HepG2 (cell line): ENCODE data around the gene XPNPEP2. TPM values are rescaled to one million over a fixed set of nuclear protein-coding genes. Genes with fewer than 3 reads are reported as not detected.
A peak's percentile ranks its signal among the peaks of the same experiment; 100 is the strongest.

Experiments
- ATAC-seq: fragments of 200-7000 bp; cut with Tn5 transposase; 3 replicates; pipeline ENCODE4 v1.9.1; 2020; ENCODE audit warnings: mild to moderate bottlenecking, moderate library complexity
- BruUV-seq: library from RNA; stranded (reverse); fragments of 400-500 nt; replicated peaks from 2 replicates; lab custom pipeline; 2021; lab: Mats Ljungman, UMichigan
- CTCF ChIA-PET: fragments of 300-600 bp; formaldehyde crosslinking; extraction: SDS; loops from one replicate; lab custom pipeline; 2021; ENCODE audit warnings: low total read pairs, inconsistent platforms, low intra/inter-chr PET ratio; lab: Yijun Ruan, JAX
- POLR2A ChIA-PET: fragments of 350-600 bp; sonication (Branson Sonifier 250); formaldehyde crosslinking; loops from one replicate; lab custom pipeline; 2020; ENCODE audit warnings: antibody characterized with exemption, inconsistent platforms; lab: Yijun Ruan, JAX
- DNase-seq: peaks from one replicate; pipeline ENCODE4 v3.0.0-alpha.2; 2015; ENCODE audit warnings: low spot score
- FAIRE-seq: peaks from 3 replicates; lab custom pipeline; 2011; peaks lifted over from hg19 to GRCh38; lab: Jason Lieb, UNC
- H2AFZ ChIP-seq: one replicate; pipeline ENCODE4 v1.6.1; 2011; ENCODE audit warnings: low read length, inconsistent platforms
- H3K27ac ChIP-seq: fragments of 300-600 bp; 3 replicates; pipeline ENCODE4 v1.8.0; 2011; ENCODE audit warnings: mixed run types, mild to moderate bottlenecking, mixed read lengths, low read length, inconsistent platforms; ENCODE audit not compliant: insufficient read depth; ENCODE audit errors: extremely low read length
- H3K27me3 ChIP-seq, 2 experiments: fragments of 200-600 bp in 1 of 2; 2 replicates in 1 of 2; 3 replicates in 1 of 2; pipeline versions ENCODE4 v1.6.0 to v1.8.0; 2011; ENCODE audit warnings: low read length in 2 of 2, mild to moderate bottlenecking in 2 of 2, moderate library complexity in 2 of 2, inconsistent platforms in 1 of 2; ENCODE audit not compliant: insufficient read depth in 2 of 2, control insufficient read depth in 1 of 2
- H3K36me3 ChIP-seq, 2 experiments: fragments of 200-600 bp in 1 of 2; replicated peaks in 1 of 2; 2 replicates in 1 of 2; 3 replicates in 1 of 2; pipeline versions ENCODE4 v1.5.1 to v1.8.0; 2011; ENCODE audit warnings: low read length in 2 of 2, inconsistent platforms in 1 of 2; ENCODE audit not compliant: insufficient read depth in 2 of 2, control insufficient read depth in 1 of 2
- H3K4me1 ChIP-seq: 2 replicates; pipeline ENCODE4 v1.5.1; 2012; ENCODE audit warnings: low read length, inconsistent platforms; ENCODE audit not compliant: insufficient read depth
- H3K4me2 ChIP-seq: 2 replicates; pipeline ENCODE4 v1.6.0; 2011; ENCODE audit warnings: low read depth, low read length, inconsistent platforms
- H3K4me3 ChIP-seq, 3 experiments: fragments of 200-600 bp in 1 of 3; sonication (generic), shearing (Covaris generic) in 1 of 3; replicated peaks in 1 of 3; 2 replicates each; pipeline ENCODE4 v1.5.1; 2011 to 2016; ENCODE audit warnings: low read length in 3 of 3, inconsistent platforms in 2 of 3, low read depth in 2 of 3, mild to moderate bottlenecking in 2 of 3, control low read depth in 1 of 3, mixed read lengths in 1 of 3; ENCODE audit not compliant: insufficient read depth in 1 of 3
- H3K79me2 ChIP-seq: one replicate; pipeline ENCODE4 v1.6.1; 2011; ENCODE audit warnings: low read length, inconsistent platforms; ENCODE audit not compliant: insufficient read depth
- H3K9ac ChIP-seq: 2 replicates; pipeline ENCODE4 v1.6.0; 2011; ENCODE audit warnings: mild to moderate bottlenecking, low read depth, low read length, inconsistent platforms; ENCODE audit not compliant: insufficient read depth
- H3K9me3 ChIP-seq: 2 replicates; pipeline ENCODE4 v1.5.1; 2012; ENCODE audit warnings: mild to moderate bottlenecking, low read length
- H4K20me1 ChIP-seq: 2 replicates; pipeline ENCODE4 v1.6.0; 2011; ENCODE audit warnings: inconsistent platforms, mild to moderate bottlenecking, low read length, moderate library complexity; ENCODE audit not compliant: insufficient read depth
- ARNT ChIP-seq: fragments of 450-650 bp; IDR thresholded peaks from 2 replicates; pipeline ENCODE4 v1.6.1; 2017
- GMEB1 ChIP-seq: sonication (generic); formaldehyde crosslinking; IDR thresholded peaks from 2 replicates; pipeline ENCODE4 v1.5.1; 2020; ENCODE audit warnings: missing genetic modification reagents, mild to moderate bottlenecking, borderline replicate concordance
- HNRNPLL ChIP-seq: fragments of 200-400 bp; formaldehyde crosslinking; IDR thresholded peaks from 2 replicates; pipeline ENCODE4 v1.6.1; 2017; ENCODE audit warnings: mild to moderate bottlenecking, low read depth, low read length; ENCODE audit not compliant: poor library complexity, severe bottlenecking
- MIER2 ChIP-seq: IDR thresholded peaks from 2 replicates; pipeline ENCODE4 v1.6.1; 2016; ENCODE audit warnings: missing biosample characterization, missing genetic modification reagents
- NR2C2 ChIP-seq: sonication (generic); formaldehyde crosslinking; IDR thresholded peaks from 2 replicates; pipeline ENCODE4 v1.4.0; 2020; ENCODE audit warnings: missing genetic modification reagents, mild to moderate bottlenecking, moderate library complexity, borderline replicate concordance
- PAF1 ChIP-seq: IDR thresholded peaks from 2 replicates; pipeline ENCODE4 v1.6.1; 2016; ENCODE audit warnings: missing genetic modification reagents, missing compliant biosample characterization
- RAD51 ChIP-seq: fragments of 450-650 bp; IDR thresholded peaks from 2 replicates; pipeline ENCODE4 v1.6.1; 2016; ENCODE audit warnings: borderline replicate concordance
- SALL1 ChIP-seq: sonication (generic); formaldehyde crosslinking; IDR thresholded peaks from 2 replicates; pipeline ENCODE4 v1.8.0; 2022; ENCODE audit warnings: mild to moderate bottlenecking, missing genetic modification reagents
- UBTF ChIP-seq: sonication (generic); formaldehyde crosslinking; IDR thresholded peaks from 2 replicates; pipeline ENCODE4 v1.4.0; 2020; ENCODE audit warnings: mild to moderate bottlenecking, missing genetic modification reagents
- ZBTB4 ChIP-seq: sonication (generic); formaldehyde crosslinking; IDR thresholded peaks from 2 replicates; pipeline ENCODE4 v1.4.0; 2020; ENCODE audit warnings: missing genetic modification reagents, mild to moderate bottlenecking, borderline replicate concordance
- ZBTB8A ChIP-seq: sonication (generic); formaldehyde crosslinking; IDR thresholded peaks from 2 replicates; pipeline ENCODE4 v1.4.0; 2020; ENCODE audit warnings: mild to moderate bottlenecking, low read depth, missing genetic modification reagents, borderline replicate concordance
- ZFX ChIP-seq: sonication (generic); formaldehyde crosslinking; IDR thresholded peaks from 2 replicates; pipeline ENCODE4 v1.4.0; 2020; ENCODE audit warnings: mild to moderate bottlenecking, low read depth, missing genetic modification reagents, moderate library complexity
- ZNF44 ChIP-seq: sonication (generic); formaldehyde crosslinking; IDR thresholded peaks from 2 replicates; pipeline ENCODE4 v1.5.1; 2020; ENCODE audit warnings: mild to moderate bottlenecking, missing genetic modification reagents
- ZNF781 ChIP-seq: sonication (generic); formaldehyde crosslinking; IDR thresholded peaks from 2 replicates; pipeline ENCODE4 v1.5.1; 2020; ENCODE audit warnings: borderline replicate concordance, mild to moderate bottlenecking, missing genetic modification reagents; ENCODE audit errors: not compliant biosample characterization
- WGBS: methylation state at CpG from one replicate; pipeline ENCODE4 v1.1.6; 2017; ENCODE audit warnings: low lambda C conversion rate; 5-methylcytosine and 5-hydroxymethylcytosine counted together
- in situ Hi-C: cut with HindIII; loops from 2 replicates; pipeline ENCODE4 v1.10.0; 2017; ENCODE audit warnings: low pct_unique_long_range_greater_than_20kb; ENCODE audit not compliant: extremely low pct_ligation_motif_present
- intact Hi-C: fragments of 100-400 bp; cut with micrococcal nuclease; formaldehyde crosslinking; loops from one replicate; pipeline ENCODE4 v1.10.0; 2022; ENCODE audit not compliant: unreplicated experiment
- polyA plus RNA-seq, 8 experiments: library from polyadenylated mRNA; depleted of rRNA in 3 of 8; stranded (reverse) in 7 of 8; unstranded in 1 of 8; fragments of >200 nt; fragmentation: Illumina TruSeq in 4 of 8; extraction: Trizol in 4 of 8; gene quantifications; 2 replicates each; pipeline versions ENCODE4 v1.2.1 to v1.2.3, GENCODE V29; 2011 to 2016; ENCODE audit warnings: low read depth in 4 of 8, missing spikeins in 1 of 8, mixed read lengths in 1 of 8; ENCODE audit not compliant: insufficient read depth in 1 of 8
- total RNA-seq, 5 experiments: library from RNA; depleted of rRNA; stranded (reverse); fragments of >200 nt; fragmentation: Illumina TruSeq; extraction: Trizol; gene quantifications; 2 replicates each; pipeline ENCODE4 v1.2.3, GENCODE V29; 2016; ENCODE audit warnings: low read depth in 1 of 5

XPNPEP2 gene
- total and polyA plus RNA-seq, 2 of the 13 experiments (the other 11 are each of a cell fraction or from before 2014, with no cell fraction given) = 1.1 to 1.8 TPM

- TF ChIP-seq UBTF (CRISPR knock-in tag) = no peak
- TF ChIP-seq NR2C2 (CRISPR knock-in tag) = no peak
These were observed 5.4 kb upstream of the XPNPEP2 start (continued) for GRCh38 chrX:129733335-129733734.

GRCh38 chrX:129736491-129736890 is 2.3 kb upstream of the XPNPEP2 start:
- no peak overlapping the region for H2AFZ ChIP-seq
- H3K79me2 ChIP-seq = no peaks in the 10 kb centered on the region
- DNase-seq = peak; percentile 39
- intact Hi-C loops = no loop called here
- H3K27me3 ChIP-seq = no peaks in the 10 kb centered on the region
- 0% methylated on average over 4 of the region's 6 CpGs for WGBS
- H3K4me3 ChIP-seq = peak overlapping the region in 2 of 3 experiments; percentile 7 to 33; a peak in 1 of 6 replicates
- H3K27ac ChIP-seq = no peak overlapping the region
- no TSS peak for BruUV-seq
- H3K4me1 ChIP-seq = peaks cover 49% of the 10 kb centered on the region
- H3K4me2 ChIP-seq = peak overlapping the region; percentile 78
- H3K36me3 ChIP-seq = no peaks in the 10 kb centered on the region
- ChIA-PET CTCF (no interaction called here), POLR2A (interaction anchor here (1.1 kb wide), 1 partner anchor 10 kb away, joined by 3 read pairs; no protein-coding TSS in a partner anchor)
- FAIRE-seq = peak; percentile 66
- H3K9me3 ChIP-seq = no peaks in the 10 kb centered on the region
- H4K20me1 ChIP-seq = no peaks in the 10 kb centered on the region
- ATAC-seq = peak; percentile 75
- H3K9ac ChIP-seq = no peak overlapping the region; the same call in 1 of the 2 replicates
- in situ Hi-C loops = no loop called here
- TF ChIP-seq ZNF781 (no peak), MIER2 (CRISPR knock-in tag) (no peak), PAF1 (CRISPR knock-in tag) (no peak), GMEB1 (CRISPR knock-in tag) (no peak), ZBTB4 (CRISPR knock-in tag) (no peak), ZBTB8A (no peak), RAD51 (no peak), ZNF44 (CRISPR knock-in tag) (no peak), SALL1 (peak; percentile 52), ZFX (CRISPR knock-in tag) (no peak), HNRNPLL (no peak), ARNT (no peak)
